Endothelial cell of umbilical vein (primary cell): Measurements from ENCODE around the gene B3GALNT2. TPM values are rescaled to one million over a fixed set of nuclear protein-coding genes. Genes with fewer than 3 reads are reported as not detected.

Experiments
- BruUV-seq: library from RNA; stranded (reverse); fragments of 400-500 nt; replicated peaks from 2 replicates; lab custom pipeline; 2021; lab: Mats Ljungman, UMichigan
- CTCF ChIA-PET: fragments of 300-600, 350-600 bp; sonication (Branson Sonifier 250); formaldehyde crosslinking; loops from one replicate; lab custom pipeline; 2021; ENCODE audit warnings: antibody characterized with exemption, inconsistent platforms; lab: Charles Lee
- POLR2A ChIA-PET: fragments of 300-600, 350-600 bp; sonication (Branson Sonifier 250); formaldehyde crosslinking; loops from one replicate; lab custom pipeline; 2021; ENCODE audit warnings: antibody characterized with exemption, inconsistent platforms; lab: Charles Lee
- DNase-seq: peaks from one replicate; pipeline ENCODE4 v3.0.0-alpha.2; 2011; ENCODE audit warnings: low read depth, low spot score
- FAIRE-seq: peaks from 2 replicates; lab custom pipeline; 2011; peaks lifted over from hg19 to GRCh38; lab: Jason Lieb, UNC
- H2AFZ ChIP-seq: 2 replicates; pipeline ENCODE4 v1.6.0; 2012; ENCODE audit warnings: low read depth, low read length, control low read depth, inconsistent platforms
- H3K27ac ChIP-seq: 2 replicates; pipeline ENCODE4 v1.5.1; 2011; ENCODE audit warnings: low read depth, mild to moderate bottlenecking, control low read depth, low read length, moderate library complexity; ENCODE audit not compliant: insufficient read depth
- H3K27me3 ChIP-seq, 2 experiments: 2 replicates each; pipeline versions ENCODE4 v1.6.0 to v1.6.1; 2011; ENCODE audit warnings: low read length in 2 of 2, mixed read lengths in 1 of 2; ENCODE audit not compliant: control insufficient read depth in 2 of 2, insufficient read depth in 2 of 2
- H3K36me3 ChIP-seq, 2 experiments: 2 replicates in 1 of 2; 3 replicates in 1 of 2; pipeline ENCODE4 v1.5.1; 2011; ENCODE audit warnings: low read length in 2 of 2, mild to moderate bottlenecking in 1 of 2, moderate library complexity in 1 of 2; ENCODE audit not compliant: control insufficient read depth in 2 of 2, insufficient read depth in 2 of 2; ENCODE audit errors: extremely low read depth in 1 of 2
- H3K4me1 ChIP-seq: 3 replicates; pipeline ENCODE4 v1.5.1; 2011; ENCODE audit warnings: mild to moderate bottlenecking, low read length; ENCODE audit not compliant: control insufficient read depth, insufficient read depth; ENCODE audit errors: extremely low read depth
- H3K4me2 ChIP-seq: 2 replicates; pipeline ENCODE4 v1.6.1; 2011; ENCODE audit warnings: low read length, control low read depth, mixed read lengths; ENCODE audit not compliant: insufficient read depth
- H3K4me3 ChIP-seq, 3 experiments: fragments of 200-600 bp in 1 of 3; sonication (generic), shearing (Covaris generic) in 1 of 3; replicated peaks in 1 of 3; 2 replicates each; pipeline ENCODE4 v1.5.1; 2011 to 2016; ENCODE audit warnings: control low read depth in 3 of 3, low read length in 3 of 3, mild to moderate bottlenecking in 2 of 3, inconsistent platforms in 1 of 3, low read depth in 1 of 3, moderate library complexity in 1 of 3; ENCODE audit not compliant: insufficient read depth in 1 of 3
- H3K79me2 ChIP-seq: 2 replicates; pipeline ENCODE4 v1.6.0; 2012; ENCODE audit warnings: low read length, inconsistent platforms; ENCODE audit not compliant: control insufficient read depth, insufficient read depth
- H3K9ac ChIP-seq: replicated peaks from 2 replicates; pipeline ENCODE3; 2011; ENCODE audit warnings: low read length, control low read depth; ENCODE audit not compliant: insufficient read depth; ENCODE audit errors: extremely low read depth
- H3K9me1 ChIP-seq: replicated peaks from 3 replicates; pipeline ENCODE4 v1.6.0; 2011; ENCODE audit warnings: mild to moderate bottlenecking, low read length; ENCODE audit not compliant: control insufficient read depth, insufficient read depth; ENCODE audit errors: extremely low read depth
- H3K9me3 ChIP-seq: replicated peaks from 2 replicates; pipeline ENCODE4 v1.5.1; 2012; ENCODE audit warnings: low read length, inconsistent platforms; ENCODE audit not compliant: control insufficient read depth, insufficient read depth
- H4K20me1 ChIP-seq: replicated peaks from 2 replicates; pipeline ENCODE3; 2011; ENCODE audit warnings: mild to moderate bottlenecking, low read length; ENCODE audit not compliant: control insufficient read depth, insufficient read depth; ENCODE audit errors: extremely low read depth
- EZH2 ChIP-seq: IDR thresholded peaks from 2 replicates; pipeline ENCODE4 v1.6.1; 2012; ENCODE audit warnings: borderline replicate concordance, low read depth, mild to moderate bottlenecking, moderate library complexity, low read length, inconsistent platforms; ENCODE audit not compliant: severe bottlenecking
- FOS ChIP-seq: IDR thresholded peaks from 2 replicates; pipeline ENCODE4 v1.6.1; 2011; ENCODE audit warnings: mild to moderate bottlenecking, low read length, moderate library complexity, borderline replicate concordance; ENCODE audit not compliant: insufficient read depth
- GATA2 ChIP-seq: IDR thresholded peaks from 2 replicates; pipeline ENCODE4 v1.7.0; 2011; ENCODE audit warnings: low read depth, mild to moderate bottlenecking, moderate library complexity, mixed read lengths, low read length; ENCODE audit not compliant: insufficient read length, insufficient read depth
- JUN ChIP-seq: IDR thresholded peaks from 2 replicates; pipeline ENCODE4 v1.6.1; 2011; ENCODE audit warnings: borderline replicate concordance, low read depth; ENCODE audit not compliant: insufficient read length, insufficient read depth
- MYC ChIP-seq: IDR thresholded peaks from one replicate; pipeline ENCODE4 v1.6.1; 2011; ENCODE audit warnings: mild to moderate bottlenecking, low read depth, low read length
- POLR2A ChIP-seq: IDR thresholded peaks from 2 replicates; pipeline ENCODE4 v1.6.1; 2012; ENCODE audit warnings: low read depth, mild to moderate bottlenecking, control low read depth, low read length
- POLR2AphosphoS5 ChIP-seq: IDR thresholded peaks from 2 replicates; pipeline ENCODE4 v1.6.1; 2012; ENCODE audit warnings: low read depth, mild to moderate bottlenecking, control low read depth, low read length, moderate library complexity; ENCODE audit not compliant: insufficient read depth
- dilution Hi-C: fragments of 300-500 bp; cut with MboI; formaldehyde crosslinking; loops from one replicate; pipeline ENCODE4 v1.15.0; 2019; ENCODE audit warnings: low sequenced_read_pairs; ENCODE audit not compliant: extremely low pct_ligation_motif_present
- intact Hi-C: fragments of 100-400 bp; cut with micrococcal nuclease; formaldehyde crosslinking; loops from one replicate; pipeline ENCODE4 v1.10.0; 2022
- polyA plus RNA-seq, 4 experiments: library from polyadenylated mRNA; depleted of rRNA in 3 of 4; stranded (reverse) in 3 of 4; unstranded in 1 of 4; fragments of >200 nt; gene quantifications; 2 replicates each; pipeline versions ENCODE4 v1.2.1 to v1.2.3, GENCODE V29; 2011 to 2012; ENCODE audit warnings: missing spikeins in 1 of 4
- total RNA-seq: library from RNA; stranded (reverse); gene quantifications from 2 replicates; pipeline ENCODE4 v1.2.3, GENCODE V29; 2021
- TF ChIP-seq, protein P1 (sequence below): IDR thresholded peaks from 2 replicates; pipeline ENCODE4 v1.6.1; 2011; ENCODE audit not compliant: insufficient read depth, insufficient read length
- TF ChIP-seq, protein P2 (sequence below), 2 donors: IDR thresholded peaks; 1 replicate in 1 of 2; 2 replicates in 1 of 2; pipeline ENCODE4 v1.5.1; 2011; ENCODE audit warnings: low read length in 2 of 2, mild to moderate bottlenecking in 2 of 2, moderate library complexity in 2 of 2, control low read depth in 1 of 2, inconsistent platforms in 1 of 2, low read depth in 1 of 2; ENCODE audit not compliant: insufficient read depth in 1 of 2; ENCODE audit errors: extremely low read depth in 1 of 2

Gene B3GALNT2
- total and polyA plus RNA-seq, 2 donors (not counting 3 experiments of a cell fraction or from before 2014, with no cell fraction given): 12.0 to 32.2 TPM

DNA sequence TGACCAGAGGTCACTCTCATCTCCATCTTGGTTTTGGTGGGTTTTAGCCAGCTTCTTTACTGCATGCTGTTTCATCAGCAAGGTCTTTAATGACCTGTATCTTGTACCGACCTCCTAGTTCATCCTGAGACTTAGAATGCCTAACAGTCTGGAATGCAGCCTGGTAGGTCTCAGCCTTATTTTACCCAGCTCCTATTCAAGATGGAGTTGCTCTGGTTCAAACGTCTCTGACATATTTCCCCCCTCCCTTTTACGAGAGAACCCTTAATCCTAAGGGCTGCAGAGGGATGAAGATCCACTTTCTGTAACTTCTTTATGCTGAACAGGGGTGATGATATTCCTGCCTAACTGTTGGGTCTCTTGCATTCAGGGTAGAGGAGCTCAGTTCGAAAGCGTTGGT is 93.8 kb downstream of the B3GALNT2 start:
- Histone ChIP-seq H3K36me3 (no peaks in the 10 kb centered on the region), H3K4me2 (no peak overlapping the region), H3K27me3 (no peaks in the 10 kb centered on the region), H2AFZ (no peak overlapping the region), H3K4me1 (no peaks in the 10 kb centered on the region), H4K20me1 (no peaks in the 10 kb centered on the region), H3K9me1 (no peaks in the 10 kb centered on the region), H3K27ac (no peak overlapping the region), H3K9ac (no peak overlapping the region), H3K79me2 (no peaks in the 10 kb centered on the region), H3K9me3 (no peaks in the 10 kb centered on the region), H3K4me3 (no peak overlapping the region)
- no peak for TF ChIP-seq POLR2AphosphoS5
- CTCF ChIA-PET: no interaction called here
- no peak for FAIRE-seq
- BruUV-seq: no TSS peak
- intact Hi-C loops: no loop called here
- POLR2A ChIA-PET: no interaction called here
- dilution Hi-C loops: no loop called here
- DNase-seq: no peak

DNA sequence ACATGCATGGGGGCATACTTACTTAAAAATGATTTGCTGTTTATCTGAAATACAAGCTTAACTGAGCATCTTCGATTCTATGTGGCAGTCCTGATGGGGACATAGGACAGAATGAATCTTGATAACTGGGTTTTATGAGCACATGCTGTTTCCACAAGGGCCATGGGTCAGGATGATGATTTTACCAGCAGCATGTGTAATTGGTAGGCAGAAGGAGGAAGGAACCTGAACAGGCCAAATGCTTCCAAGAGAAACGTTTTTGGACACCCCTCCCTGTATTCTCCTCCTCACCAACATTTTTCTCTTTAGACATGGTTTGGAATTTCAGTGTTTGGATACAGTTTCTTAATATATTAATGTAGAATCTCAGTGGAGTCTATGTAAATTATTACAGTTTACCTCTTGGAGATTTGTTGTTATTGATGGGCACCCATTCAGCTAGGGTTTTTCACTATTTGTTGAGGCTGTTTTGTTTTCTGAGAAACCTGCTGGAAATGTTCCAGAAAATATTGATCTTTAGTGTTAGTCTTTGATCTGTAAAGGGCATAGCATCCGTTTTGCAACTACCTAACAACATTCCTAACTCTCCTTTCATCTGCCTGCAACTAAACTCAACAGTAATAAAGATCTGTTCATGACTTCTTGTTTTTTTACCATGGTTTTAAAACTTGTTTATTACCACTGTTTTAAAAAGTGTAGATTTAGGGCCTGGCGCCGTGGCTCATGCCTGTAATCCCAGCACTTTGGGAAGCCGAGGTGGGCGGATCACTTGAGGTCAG is 95.0 kb downstream of the B3GALNT2 start:
- H3K9ac ChIP-seq: no peak overlapping the region
- H3K9me3 ChIP-seq: no peaks in the 10 kb centered on the region
- CTCF ChIA-PET: interaction anchor here (0.6 to 1.2 kb wide), 4 partner anchors 8 to 776 kb away, joined by 3 to 5 read pairs (median 4); no protein-coding TSS in a partner anchor
- H3K9me1 ChIP-seq: no peaks in the 10 kb centered on the region
- dilution Hi-C loops: no loop called here
- intact Hi-C loops: no loop called here
- TF ChIP-seq MYC: no peak
- TF ChIP-seq GATA2: no peak
- TF ChIP-seq, protein P1, sequence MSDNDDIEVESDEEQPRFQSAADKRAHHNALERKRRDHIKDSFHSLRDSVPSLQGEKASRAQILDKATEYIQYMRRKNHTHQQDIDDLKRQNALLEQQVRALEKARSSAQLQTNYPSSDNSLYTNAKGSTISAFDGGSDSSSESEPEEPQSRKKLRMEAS: no peak
- TF ChIP-seq, protein P2, sequence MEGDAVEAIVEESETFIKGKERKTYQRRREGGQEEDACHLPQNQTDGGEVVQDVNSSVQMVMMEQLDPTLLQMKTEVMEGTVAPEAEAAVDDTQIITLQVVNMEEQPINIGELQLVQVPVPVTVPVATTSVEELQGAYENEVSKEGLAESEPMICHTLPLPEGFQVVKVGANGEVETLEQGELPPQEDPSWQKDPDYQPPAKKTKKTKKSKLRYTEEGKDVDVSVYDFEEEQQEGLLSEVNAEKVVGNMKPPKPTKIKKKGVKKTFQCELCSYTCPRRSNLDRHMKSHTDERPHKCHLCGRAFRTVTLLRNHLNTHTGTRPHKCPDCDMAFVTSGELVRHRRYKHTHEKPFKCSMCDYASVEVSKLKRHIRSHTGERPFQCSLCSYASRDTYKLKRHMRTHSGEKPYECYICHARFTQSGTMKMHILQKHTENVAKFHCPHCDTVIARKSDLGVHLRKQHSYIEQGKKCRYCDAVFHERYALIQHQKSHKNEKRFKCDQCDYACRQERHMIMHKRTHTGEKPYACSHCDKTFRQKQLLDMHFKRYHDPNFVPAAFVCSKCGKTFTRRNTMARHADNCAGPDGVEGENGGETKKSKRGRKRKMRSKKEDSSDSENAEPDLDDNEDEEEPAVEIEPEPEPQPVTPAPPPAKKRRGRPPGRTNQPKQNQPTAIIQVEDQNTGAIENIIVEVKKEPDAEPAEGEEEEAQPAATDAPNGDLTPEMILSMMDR (IDR thresholded peaks at IDR 0.05; ENCODE audit: extremely low read depth in 1 of 2, insufficient read depth in 1 of 2, low read depth in 1 of 2, low read length in 2 of 2): no peak
- no peak for TF ChIP-seq POLR2A
- TF ChIP-seq EZH2: no peak
- no peak for TF ChIP-seq JUN
- TF ChIP-seq POLR2AphosphoS5: no peak
- TF ChIP-seq FOS: no peak
- no TSS peak for BruUV-seq
- no peak overlapping the region for H3K4me2 ChIP-seq
- no peaks in the 10 kb centered on the region for H4K20me1 ChIP-seq
- no peak overlapping the region for H3K4me3 ChIP-seq
- H2AFZ ChIP-seq: no peak overlapping the region
- H3K36me3 ChIP-seq: no peaks in the 10 kb centered on the region
- no peak overlapping the region for H3K27ac ChIP-seq
- H3K79me2 ChIP-seq: no peaks in the 10 kb centered on the region
- POLR2A ChIA-PET: no interaction called here
- no peaks in the 10 kb centered on the region for H3K27me3 ChIP-seq
- DNase-seq: no peak
- H3K4me1 ChIP-seq: no peaks in the 10 kb centered on the region
- FAIRE-seq: no peak
